OCI-LY3 (cell line): Measurements from ENCODE around the gene CAPNS2.

Experiments
- CTCF ChIP-seq: fragments of 200-600, 300-600 bp; sonication (generic); IDR thresholded peaks from 2 replicates; pipeline ENCODE4 v1.5.1; 2014; ENCODE audit warnings: antibody characterized with exemption, low read length, low read depth
- EZH2phosphoT487 ChIP-seq: fragments of 200-600 bp; shearing (Covaris generic); IDR thresholded peaks from 2 replicates; pipeline ENCODE4 v1.6.1; 2018; ENCODE audit warnings: antibody characterized with exemption, mixed run types, low read depth

GRCh38 chr16:55542459-55543082 lies 23.9 kb upstream of the CAPNS2 start:
- TF ChIP-seq CTCF (no peak), EZH2phosphoT487 (no peak)
